ENCODE data around the gene OXSM. TPM values are rescaled to one million over a fixed set of nuclear protein-coding genes. Genes with fewer than 3 reads are reported as not detected.
A peak's percentile ranks its signal among the peaks of the same experiment; 100 is the strongest.

OXSM gene
- total RNA-seq, 1 donor from 2014 or later = 8.5 TPM

GRCh38 chr3:25781758-25782594, 7.9 kb upstream of the OXSM start:
- peak overlapping the region; percentile 88 for H3K27ac ChIP-seq

GRCh38 chr3:25782636-25782937, 7.3 kb upstream of the OXSM start:
- peaks cover 9% of the 10 kb centered on the region for H3K36me3 ChIP-seq
- DNase-seq (no peak), ATAC-seq (no peak)
- intact Hi-C loops (cut with DNase I) = no loop called here
- H3K4me1 ChIP-seq = peaks cover 27% of the 10 kb centered on the region
- H3K27ac ChIP-seq = peak overlapping the region; percentile 88
- H3K27me3 ChIP-seq = no peaks in the 10 kb centered on the region
- TF ChIP-seq, protein P1, sequence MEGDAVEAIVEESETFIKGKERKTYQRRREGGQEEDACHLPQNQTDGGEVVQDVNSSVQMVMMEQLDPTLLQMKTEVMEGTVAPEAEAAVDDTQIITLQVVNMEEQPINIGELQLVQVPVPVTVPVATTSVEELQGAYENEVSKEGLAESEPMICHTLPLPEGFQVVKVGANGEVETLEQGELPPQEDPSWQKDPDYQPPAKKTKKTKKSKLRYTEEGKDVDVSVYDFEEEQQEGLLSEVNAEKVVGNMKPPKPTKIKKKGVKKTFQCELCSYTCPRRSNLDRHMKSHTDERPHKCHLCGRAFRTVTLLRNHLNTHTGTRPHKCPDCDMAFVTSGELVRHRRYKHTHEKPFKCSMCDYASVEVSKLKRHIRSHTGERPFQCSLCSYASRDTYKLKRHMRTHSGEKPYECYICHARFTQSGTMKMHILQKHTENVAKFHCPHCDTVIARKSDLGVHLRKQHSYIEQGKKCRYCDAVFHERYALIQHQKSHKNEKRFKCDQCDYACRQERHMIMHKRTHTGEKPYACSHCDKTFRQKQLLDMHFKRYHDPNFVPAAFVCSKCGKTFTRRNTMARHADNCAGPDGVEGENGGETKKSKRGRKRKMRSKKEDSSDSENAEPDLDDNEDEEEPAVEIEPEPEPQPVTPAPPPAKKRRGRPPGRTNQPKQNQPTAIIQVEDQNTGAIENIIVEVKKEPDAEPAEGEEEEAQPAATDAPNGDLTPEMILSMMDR (IDR thresholded peaks at IDR 0.05) = no peak
- peak overlapping the region; percentile 86 for H3K4me3 ChIP-seq
- no peaks in the 10 kb centered on the region for H3K9me3 ChIP-seq

More at GRCh38 chr3:25781758-25782594, 7.9 kb upstream of the OXSM start:
- Histone ChIP-seq H3K36me3 (peaks cover 13% of the 10 kb centered on the region), H3K9me3 (no peaks in the 10 kb centered on the region), H3K4me3 (peak overlapping the region; percentile 86), H3K27me3 (no peaks in the 10 kb centered on the region), H3K4me1 (peaks cover 27% of the 10 kb centered on the region)
- DNase-seq (no peak), ATAC-seq (no peak)
- TF ChIP-seq, protein P1 (IDR thresholded peaks at IDR 0.05) = no peak
- intact Hi-C loops (cut with DNase I) = no loop called here

- Histone ChIP-seq H3K9me3 (no peaks in the 10 kb centered on the region), H3K27ac (peak within 1 kb of the TSS; percentile 88), H3K36me3 (peaks cover 4% of the 10 kb centered on the region), H3K4me3 (peak within 1 kb of the TSS; percentile 86), H3K27me3 (no peaks in the 10 kb centered on the region), H3K4me1 (peaks cover 27% of the 10 kb centered on the region)
- DNase-seq (peak; percentile 94), ATAC-seq (peak; percentile 98)
- intact Hi-C loops (cut with DNase I) = no loop called here
- TF ChIP-seq, protein P1 (IDR thresholded peaks at IDR 0.05) = peak; percentile 20
Observed at GRCh38 chr3:25782938-25783660, 6.8 kb upstream of the OXSM start, which contains the start of gene NGLY1. TSS of gene NGLY1 (minus strand) at chr3:25783443. CDS start at chr3:25783390, 53 bp downstream.

GRCh38 chr3:25783661-25784512, 6.0 kb upstream of the OXSM start:
- H3K36me3 ChIP-seq = no peaks in the 10 kb centered on the region
- no peaks in the 10 kb centered on the region for H3K9me3 ChIP-seq
- intact Hi-C loops (cut with DNase I) = no loop called here
- peaks cover 31% of the 10 kb centered on the region for H3K4me1 ChIP-seq
- peak overlapping the region; percentile 88 for H3K27ac ChIP-seq
- H3K4me3 ChIP-seq = peak overlapping the region; percentile 86
- peak; percentile 64 for ATAC-seq
- H3K27me3 ChIP-seq = no peaks in the 10 kb centered on the region
- DNase-seq = no peak
- TF ChIP-seq, protein P1 (IDR thresholded peaks at IDR 0.05) = no peak

DNA sequence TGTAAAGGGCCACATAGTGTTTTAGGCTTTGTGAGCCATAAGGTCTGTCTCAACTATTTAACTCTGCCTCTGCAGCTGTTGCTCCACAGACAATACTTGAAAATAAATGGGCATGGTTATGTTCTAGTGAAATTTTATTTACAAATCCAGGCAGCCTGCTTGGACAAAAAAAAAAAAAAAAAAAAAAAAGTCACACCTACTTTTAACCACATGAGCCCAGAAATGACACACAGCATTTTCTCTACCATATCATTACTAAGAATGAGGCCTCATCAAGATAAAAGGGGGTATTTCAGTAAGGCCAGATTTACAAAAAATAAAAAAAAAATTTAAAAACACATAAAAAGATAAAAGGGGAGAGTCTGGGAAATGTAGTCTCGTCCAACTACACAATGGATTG, 4.9 kb upstream of the OXSM start:
- Histone ChIP-seq H3K36me3 (no peaks in the 10 kb centered on the region), H3K27me3 (no peaks in the 10 kb centered on the region), H3K9me3 (no peaks in the 10 kb centered on the region), H3K4me1 (peaks cover 33% of the 10 kb centered on the region), H3K27ac (no peak overlapping the region), H3K4me3 (no peak overlapping the region)
- TF ChIP-seq, protein P1 (IDR thresholded peaks at IDR 0.05) = no peak
- ATAC-seq (no peak), DNase-seq (no peak)
- intact Hi-C loops (cut with DNase I) = no loop called here

Data from upper lobe of right lung (tissue), 1 donor.